GM21737 (cell line): ENCODE data around the gene SARS1.
"Not testable (repeated sequence)": the region's sequence is repeated elsewhere in the genome, so short reads cannot be mapped to it uniquely, and the experiment has no call there.

ENCODE experiments used
- ATAC-seq: cut with Tn5 transposase; IDR thresholded peaks from one replicate; pipeline ENCODE4 v1.9.1; 2021; ENCODE audit warnings: mild to moderate bottlenecking, moderate library complexity; ENCODE audit not compliant: unreplicated experiment

The SARS1 gene

GRCh38 chr1:109272831-109273547 lies 59.3 kb downstream of the SARS1 start:
- ATAC-seq: no peak

- ATAC-seq: no peak
Observed at GRCh38 chr1:109273570-109274288, 60.0 kb downstream of the SARS1 start.

GRCh38 chr1:109274533-109275476 lies 61.1 kb downstream of the SARS1 start:
- no peak for ATAC-seq

- ATAC-seq: no peak
Observed at GRCh38 chr1:109275706-109276345, 62.1 kb downstream of the SARS1 start.

GRCh38 chr1:109277434-109278204 lies 63.9 kb downstream of the SARS1 start:
- ATAC-seq: peak; percentile 66

- ATAC-seq: no peak
Observed at GRCh38 chr1:109279615-109280278, 66.0 kb downstream of the SARS1 start.

GRCh38 chr1:109280862-109281261 lies 67.1 kb downstream of the SARS1 start:
- ATAC-seq: no peak

- ATAC-seq: no peak
Observed at GRCh38 chr1:109281680-109282496, 68.2 kb downstream of the SARS1 start.

- no peak for ATAC-seq
Observed at GRCh38 chr1:109282497-109282951, 68.8 kb downstream of the SARS1 start.

- ATAC-seq: peak; percentile 96
Observed at GRCh38 chr1:109282952-109283747, 69.4 kb downstream of the SARS1 start, which contains the start of gene PSRC1. Gene PSRC1, minus strand, starts transcription at chr1:109283145.

GRCh38 chr1:109283748-109284600 lies 70.3 kb downstream of the SARS1 start:
- ATAC-seq: no peak

- not testable (repeated sequence) for ATAC-seq
Observed at GRCh38 chr1:109286762-109287161, 73.0 kb downstream of the SARS1 start.
